ENCODE results near the gene SOS1.
"Not testable (repeated sequence)": the region's sequence is repeated elsewhere in the genome, so short reads cannot be mapped to it uniquely, and the experiment has no call there.

SOS1 gene

DNA sequence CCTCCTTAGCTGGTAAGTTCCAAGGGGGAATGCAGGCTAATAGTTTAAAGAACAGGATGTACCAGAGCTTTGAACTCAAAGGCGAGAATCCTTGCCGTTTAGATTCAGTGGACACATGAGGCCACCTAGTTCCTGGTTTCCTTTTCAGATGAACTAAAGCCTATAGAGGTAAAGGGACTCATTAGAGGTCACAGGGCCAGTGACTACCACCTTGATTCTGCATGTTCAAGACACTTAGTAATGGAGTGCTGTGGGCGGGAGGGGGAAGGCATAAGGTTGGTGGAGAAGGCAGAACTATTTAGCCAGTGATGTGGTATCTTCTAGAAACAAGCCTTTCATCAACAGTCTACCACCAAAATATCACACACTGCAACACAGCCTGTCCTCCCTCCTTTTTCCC lies 183.3 kb downstream of the SOS1 start:
- H3K36me3 ChIP-seq, result no peaks in the 10 kb centered on the region
- no peak for DNase-seq
- TF ChIP-seq, protein P1, sequence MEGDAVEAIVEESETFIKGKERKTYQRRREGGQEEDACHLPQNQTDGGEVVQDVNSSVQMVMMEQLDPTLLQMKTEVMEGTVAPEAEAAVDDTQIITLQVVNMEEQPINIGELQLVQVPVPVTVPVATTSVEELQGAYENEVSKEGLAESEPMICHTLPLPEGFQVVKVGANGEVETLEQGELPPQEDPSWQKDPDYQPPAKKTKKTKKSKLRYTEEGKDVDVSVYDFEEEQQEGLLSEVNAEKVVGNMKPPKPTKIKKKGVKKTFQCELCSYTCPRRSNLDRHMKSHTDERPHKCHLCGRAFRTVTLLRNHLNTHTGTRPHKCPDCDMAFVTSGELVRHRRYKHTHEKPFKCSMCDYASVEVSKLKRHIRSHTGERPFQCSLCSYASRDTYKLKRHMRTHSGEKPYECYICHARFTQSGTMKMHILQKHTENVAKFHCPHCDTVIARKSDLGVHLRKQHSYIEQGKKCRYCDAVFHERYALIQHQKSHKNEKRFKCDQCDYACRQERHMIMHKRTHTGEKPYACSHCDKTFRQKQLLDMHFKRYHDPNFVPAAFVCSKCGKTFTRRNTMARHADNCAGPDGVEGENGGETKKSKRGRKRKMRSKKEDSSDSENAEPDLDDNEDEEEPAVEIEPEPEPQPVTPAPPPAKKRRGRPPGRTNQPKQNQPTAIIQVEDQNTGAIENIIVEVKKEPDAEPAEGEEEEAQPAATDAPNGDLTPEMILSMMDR (IDR thresholded peaks at IDR 0.05), result no peak
- H3K4me3 ChIP-seq, result no peak overlapping the region
- H3K27me3 ChIP-seq, result no peaks in the 10 kb centered on the region
- no peaks in the 10 kb centered on the region for H3K4me1 ChIP-seq
- H3K27ac ChIP-seq, result no peak overlapping the region
- no peaks in the 10 kb centered on the region for H3K9me3 ChIP-seq
- intact Hi-C loops (cut with DNase I; ENCODE audit: low total_unique reads), result no loop called here

- H3K9me3 ChIP-seq; DNase-seq; H3K27me3 ChIP-seq; H3K27ac ChIP-seq; H3K4me3 ChIP-seq; H3K36me3 ChIP-seq; H3K4me1 ChIP-seq; intact Hi-C loops (cut with DNase I; ENCODE audit: low total_unique reads): not testable (repeated sequence)
Measured at GRCh38 chr2:38936516-38936915, 184.3 kb downstream of the SOS1 start.

GRCh38 chr2:38935568-38936172 lies 185.2 kb downstream of the SOS1 start:
- Histone ChIP-seq H3K9me3 (no peaks in the 10 kb centered on the region), H3K27me3 (no peaks in the 10 kb centered on the region), H3K4me3 (no peak overlapping the region), H3K4me1 (no peaks in the 10 kb centered on the region), H3K36me3 (no peaks in the 10 kb centered on the region), H3K27ac (no peak overlapping the region)
- DNase-seq, result no peak
- TF ChIP-seq, protein P1 (IDR thresholded peaks at IDR 0.05), result no peak
- intact Hi-C loops (cut with DNase I; ENCODE audit: low total_unique reads), result no loop called here

- intact Hi-C loops (cut with DNase I; ENCODE audit: low total_unique reads), result no loop called here
Measured at GRCh38 chr2:38934742-38935141, 186.1 kb downstream of the SOS1 start.

GRCh38 chr2:38933653-38934052 lies 187.2 kb downstream of the SOS1 start:
- Histone ChIP-seq H3K27ac (no peak overlapping the region), H3K4me3 (no peak overlapping the region), H3K4me1 (no peaks in the 10 kb centered on the region), H3K9me3 (no peaks in the 10 kb centered on the region), H3K27me3 (no peaks in the 10 kb centered on the region), H3K36me3 (no peaks in the 10 kb centered on the region)
- DNase-seq, result no peak
- intact Hi-C loops (cut with DNase I; ENCODE audit: low total_unique reads), result no loop called here
- TF ChIP-seq, protein P1 (IDR thresholded peaks at IDR 0.05), result no peak

More at GRCh38 chr2:38934742-38935141, 186.1 kb downstream of the SOS1 start:
- H3K27ac ChIP-seq, result no peak overlapping the region
- H3K4me1 ChIP-seq, result no peaks in the 10 kb centered on the region
- TF ChIP-seq, protein P1 (IDR thresholded peaks at IDR 0.05), result no peak
- H3K4me3 ChIP-seq, result no peak overlapping the region
- DNase-seq, result no peak
- no peaks in the 10 kb centered on the region for H3K36me3 ChIP-seq
- H3K9me3 ChIP-seq, result no peaks in the 10 kb centered on the region
- H3K27me3 ChIP-seq, result no peaks in the 10 kb centered on the region

- H3K36me3 ChIP-seq, result no peaks in the 10 kb centered on the region
- no peak overlapping the region for H3K4me3 ChIP-seq
- no peak overlapping the region for H3K27ac ChIP-seq
- DNase-seq, result no peak
- H3K27me3 ChIP-seq, result no peaks in the 10 kb centered on the region
- no peaks in the 10 kb centered on the region for H3K9me3 ChIP-seq
- H3K4me1 ChIP-seq, result no peaks in the 10 kb centered on the region
- TF ChIP-seq, protein P1 (IDR thresholded peaks at IDR 0.05), result no peak
- intact Hi-C loops (cut with DNase I; ENCODE audit: low total_unique reads), result no loop called here
Measured at GRCh38 chr2:38932586-38932985, 188.3 kb downstream of the SOS1 start.
